Activated T-cell treated with anti-CD3 and anti-CD28 coated beads for 1 hour (primary cell): ENCODE measurements around the gene STAB2.

Source experiments
- DNase-seq: peaks from one replicate; pipeline ENCODE4 v3.0.0-alpha.2; 2020; ENCODE audit warnings: low read depth

STAB2 gene

GRCh38 chr12:103783744-103784664, 196.9 kb downstream of the STAB2 start:
- DNase-seq = no peak

GRCh38 chr12:103785243-103786031, 198.4 kb downstream of the STAB2 start:
- DNase-seq = no peak

GRCh38 chr12:103786201-103786600, 199.1 kb downstream of the STAB2 start:
- no peak for DNase-seq

GRCh38 chr12:103791350-103791920, 204.4 kb downstream of the STAB2 start:
- DNase-seq = no peak

GRCh38 chr12:103793046-103793445, 206.0 kb downstream of the STAB2 start:
- DNase-seq = no peak

GRCh38 chr12:103793512-103794045, 206.5 kb downstream of the STAB2 start:
- DNase-seq = no peak

- no peak for DNase-seq
These were observed 207.5 kb downstream of the STAB2 start for GRCh38 chr12:103794309-103795213.

GRCh38 chr12:103798586-103798985, 211.5 kb downstream of the STAB2 start:
- no peak for DNase-seq

- DNase-seq = no peak
These were observed 212.4 kb downstream of the STAB2 start for GRCh38 chr12:103799504-103799856.

- DNase-seq = no peak
These were observed 213.0 kb downstream of the STAB2 start for GRCh38 chr12:103799857-103800771.

GRCh38 chr12:103801709-103802585, 214.9 kb downstream of the STAB2 start:
- DNase-seq = no peak

GRCh38 chr12:103802586-103802886, 215.5 kb downstream of the STAB2 start:
- DNase-seq = no peak

- DNase-seq = no peak
These were observed 216.8 kb downstream of the STAB2 start for GRCh38 chr12:103803847-103804246.

- no peak for DNase-seq
These were observed 218.7 kb downstream of the STAB2 start for GRCh38 chr12:103805655-103806360.

- no peak for DNase-seq
These were observed 219.7 kb downstream of the STAB2 start for GRCh38 chr12:103806803-103807202.

GRCh38 chr12:103807561-103808238, 220.6 kb downstream of the STAB2 start:
- DNase-seq = no peak

GRCh38 chr12:103808239-103808880, 221.3 kb downstream of the STAB2 start:
- no peak for DNase-seq

- DNase-seq = no peak
These were observed 222.1 kb downstream of the STAB2 start for GRCh38 chr12:103809154-103809553.
